GM13976 (cell line): Measurements from ENCODE around the gene HIBADH.

ENCODE experiments used
- DNase-seq: peaks from one replicate; pipeline ENCODE4 v3.0.0; 2012; ENCODE audit warnings: low spot score
- CTCF ChIP-seq: IDR thresholded peaks from 2 replicates; pipeline ENCODE4 v1.5.1; 2012; ENCODE audit warnings: borderline replicate concordance, mild to moderate bottlenecking; ENCODE audit not compliant: insufficient read depth; ENCODE audit errors: extremely low read depth, missing control alignments, control extremely low read depth
- in situ Hi-C: fragments of 300-500 bp; cut with MboI; formaldehyde crosslinking; loops from one replicate; pipeline ENCODE4 v1.12.0; 2022; ENCODE audit warnings: low sequenced_read_pairs, mixed read lengths, inconsistent platforms; ENCODE audit not compliant: unreplicated experiment

The HIBADH gene

GRCh38 chr7:27656724-27657123 lies 6.0 kb downstream of the HIBADH start:
- no peak for TF ChIP-seq CTCF
- no peak for DNase-seq
- in situ Hi-C loops = no loop called here

GRCh38 chr7:27655184-27655583 lies 7.5 kb downstream of the HIBADH start:
- in situ Hi-C loops = no loop called here
- no peak for TF ChIP-seq CTCF
- DNase-seq = no peak

DNA sequence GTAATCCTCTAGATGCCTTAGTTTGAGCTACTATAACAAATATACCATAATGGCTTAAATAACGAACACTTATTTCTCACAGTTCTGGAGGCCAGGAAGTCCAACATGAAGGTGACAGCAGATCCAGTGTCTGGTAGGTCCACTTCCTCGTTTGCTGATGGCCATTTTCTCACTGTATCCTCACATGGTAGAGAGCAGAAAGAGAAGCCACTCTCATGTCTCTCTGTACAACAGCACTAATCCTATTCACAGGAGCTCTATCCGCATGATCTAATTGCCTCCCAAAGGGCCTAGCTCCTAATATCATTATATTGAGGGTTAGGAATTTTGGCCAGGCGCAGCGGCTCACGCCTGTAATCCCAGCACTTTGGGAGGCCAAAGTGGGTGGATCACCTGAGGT lies 10.2 kb downstream of the HIBADH start:
- TF ChIP-seq CTCF = no peak
- in situ Hi-C loops = no loop called here
- DNase-seq = no peak

DNA sequence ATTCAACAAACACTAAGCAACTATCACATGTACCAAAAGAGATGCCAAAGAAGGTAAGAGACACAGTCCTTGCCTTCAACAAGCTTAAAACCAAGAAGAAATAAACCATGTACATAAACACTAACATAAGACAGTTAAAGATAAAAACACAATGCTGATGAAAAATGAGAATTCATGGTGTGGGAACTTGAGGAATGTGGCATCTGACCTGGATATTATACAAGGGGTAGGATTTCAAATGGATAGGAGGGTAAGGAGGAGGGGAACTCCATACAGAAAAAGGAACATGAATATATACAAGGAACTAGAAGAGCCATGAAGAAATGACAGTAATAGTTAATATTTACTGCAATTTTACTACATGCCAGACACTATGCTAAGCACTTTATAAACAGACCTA lies 11.0 kb downstream of the HIBADH start:
- no peak for DNase-seq
- in situ Hi-C loops = no loop called here
- no peak for TF ChIP-seq CTCF

DNA sequence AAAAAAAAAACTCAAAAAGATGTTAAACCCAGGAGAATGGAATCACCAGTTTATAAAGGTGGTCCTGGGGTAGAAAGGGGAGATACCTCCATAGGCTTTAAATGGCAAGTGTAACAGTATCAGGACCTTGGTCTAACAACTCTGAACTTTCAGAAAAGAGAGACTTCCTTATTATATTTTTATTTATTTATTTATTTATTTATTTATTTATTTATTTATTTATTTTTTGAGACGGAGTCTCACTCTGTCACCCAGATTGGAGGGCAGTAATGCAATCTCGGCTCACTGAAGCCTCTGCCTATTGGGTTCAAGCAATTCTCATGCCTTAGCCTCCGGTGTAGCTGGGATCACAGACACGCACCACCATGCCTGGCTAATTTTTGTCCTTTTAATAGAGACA lies 12.4 kb downstream of the HIBADH start:
- no peak for TF ChIP-seq CTCF
- no peak for DNase-seq
- in situ Hi-C loops = no loop called here

GRCh38 chr7:27647489-27647888 lies 15.2 kb downstream of the HIBADH start:
- in situ Hi-C loops = no loop called here
- DNase-seq = no peak
- TF ChIP-seq CTCF = no peak

- no peak for DNase-seq
- in situ Hi-C loops = no loop called here
- TF ChIP-seq CTCF = no peak
Measured at GRCh38 chr7:27647046-27647445, 15.6 kb downstream of the HIBADH start.
